Adrenal gland (tissue), 12 donors: ENCODE measurements around the gene NPFFR1. TPM values are rescaled to one million over a fixed set of nuclear protein-coding genes. Genes with fewer than 3 reads are reported as not detected.
"Not testable (repeated sequence)": the region's sequence is repeated elsewhere in the genome, so short reads cannot be mapped to it uniquely, and the experiment has no call there.

Source experiments
- DNase-seq, 7 donors: peaks; one replicate each; pipeline ENCODE4 v3.0.0-alpha.2; 2019 to 2020
- H3K27ac ChIP-seq, 5 donors: fragments of 200-600 bp; sonication (generic) in 4 of 5; 1 replicate in 3 of 5; 2 replicates in 2 of 5; pipeline versions ENCODE4 v1.5.1 to v1.8.0; 2016 to 2020; ENCODE audit warnings: mild to moderate bottlenecking in 1 of 5
- H3K27me3 ChIP-seq: fragments of 200-600 bp; 2 replicates; pipeline ENCODE4 v1.8.0; 2021
- H3K36me3 ChIP-seq, 2 donors: fragments of 200-600 bp; replicated peaks in 1 of 2; 1 replicate in 1 of 2; 2 replicates in 1 of 2; pipeline versions ENCODE4 v1.5.1 to v1.8.0; 2018 to 2022
- H3K4me1 ChIP-seq, 2 donors: fragments of 200-600 bp; replicated peaks in 1 of 2; 1 replicate in 1 of 2; 2 replicates in 1 of 2; pipeline versions ENCODE4 v1.5.1 to v1.8.0; 2018 to 2021
- H3K4me3 ChIP-seq, 4 donors: fragments of 200-600 bp; sonication (generic) in 3 of 4; one replicate each; pipeline ENCODE4 v1.5.1; 2016 to 2018
- H3K9me3 ChIP-seq, 3 donors: fragments of 200-600 bp; sonication (generic) in 1 of 3; replicated peaks in 1 of 3; 1 replicate in 2 of 3; 2 replicates in 1 of 3; pipeline versions ENCODE4 v1.5.1 to v1.8.0; 2016 to 2021
- CTCF ChIP-seq, 6 experiments: fragments of 450-650 bp in 4 of 6; fragments of 200-600 bp in 2 of 6; sonication (generic) in 1 of 6; IDR thresholded peaks; 1 replicate in 5 of 6; 2 replicates in 1 of 6; pipeline versions ENCODE4 v1.5.1 to v1.8.0; 2016 to 2021; ENCODE audit warnings: antibody characterized with exemption in 6 of 6, mild to moderate bottlenecking in 2 of 6, moderate library complexity in 1 of 6
- POLR2A ChIP-seq, 2 donors: fragments of 450-650 bp; IDR thresholded peaks; one replicate each; pipeline ENCODE4 v1.6.1; 2017; ENCODE audit warnings: antibody characterized with exemption in 2 of 2, mild to moderate bottlenecking in 2 of 2, moderate library complexity in 1 of 2
- WGBS, 4 donors: extraction: QIAGEN DNeasy Blood & Tissue Kit in 2 of 4; methylation state at CpG; one replicate each; pipeline versions ENCODE4 v1.1.5 to v1.1.7; 2013 to 2017; 5-methylcytosine and 5-hydroxymethylcytosine counted together
- intact Hi-C, 2 donors: fragments of 100-400 bp; cut with DNase I; formaldehyde crosslinking; loops; one replicate each; pipeline versions ENCODE4 v1.14.1 to v1.15.0; 2022 to 2023
- polyA plus RNA-seq, 3 donors: library from polyadenylated mRNA; stranded (reverse); fragments of 200-250 nt in 2 of 3; fragments of 350-450 nt in 1 of 3; fragmentation: Illumina TruSeq in 1 of 3; extraction: RNeasy Lipid Tissue Mini Kit (QIAGEN cat#74804) in 1 of 3; gene quantifications; one replicate each; pipeline ENCODE4 v1.2.3, GENCODE V29; 2013 to 2014
- total RNA-seq, 9 donors: library from RNA; depleted of rRNA in 4 of 9; stranded (reverse); fragments of >200 nt in 4 of 9; fragments of 120-200 nt in 1 of 9; fragmentation: NEBNext Ultra II Directional in 1 of 9; extraction: Animal tissue kit (Norgen Biotek cat#: 25700) in 1 of 9; gene quantifications; one replicate each; pipeline versions ENCODE4 v1.1.0 to v1.2.4, GENCODE V29; 2013 to 2023
- donor health status: healthy with polysubstance abuse.
- donor health status: Bipolar disorder and iron deficiency.
- donor health status: DM: yes; HTN: yes; CAD: no.
- donor health status: DM: no; HTN: no; CAD: no.
- donor health status: DM: no; HTN: no; CAD: no.
- donor health status: DM: yes; HTN: yes; CAD: no.

Gene NPFFR1
- total and polyA plus RNA-seq, 12 donors, result under 0.01 to 0.24 (median 0.03) TPM; not detected in 7

DNA sequence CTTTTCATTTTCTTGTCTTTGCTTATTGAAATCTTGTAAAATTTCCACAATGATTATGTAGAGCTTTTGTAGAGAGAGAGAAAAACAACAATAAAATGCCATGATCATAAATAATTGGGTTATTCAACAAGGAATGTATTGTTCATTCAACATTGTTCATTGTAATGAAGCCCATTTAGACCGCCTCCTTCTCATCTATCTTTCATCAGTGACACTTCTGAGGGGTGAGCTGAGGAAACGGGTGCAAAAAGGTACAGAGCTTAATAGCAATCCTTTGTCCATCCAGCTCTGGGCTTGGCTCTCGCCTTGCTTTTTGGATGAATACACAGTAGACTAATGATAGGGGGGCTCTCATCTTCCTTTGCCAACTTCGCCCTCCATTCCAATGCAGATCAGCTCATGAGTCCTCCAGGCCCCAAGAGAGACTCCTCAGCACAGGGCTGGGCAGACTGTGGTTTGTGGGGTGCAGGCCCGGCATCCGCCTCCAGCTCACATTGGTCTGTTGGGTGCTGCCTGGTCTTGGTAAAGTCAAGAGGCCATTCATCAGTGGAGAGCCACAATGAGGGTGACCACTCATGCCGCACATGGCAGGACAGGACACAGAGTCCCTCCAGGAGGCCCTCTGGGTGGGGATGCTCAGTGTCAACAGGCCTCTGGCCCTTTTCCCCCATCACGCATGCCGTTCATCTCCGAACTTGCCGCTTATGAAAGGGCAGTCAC, 32.7 kb downstream of the NPFFR1 start:
- 86 to 95% (median 94%) methylated on average over 8 to 11 of the region's 11 CpGs for WGBS, 4 donors
- H3K4me1 ChIP-seq, result no peaks in the 10 kb centered on the region
- no peaks in the 10 kb centered on the region for H3K36me3 ChIP-seq
- H3K27ac ChIP-seq, result no peak overlapping the region
- TF ChIP-seq POLR2A (IDR thresholded peaks at IDR 0.05) (no peak), CTCF (IDR thresholded peaks at IDR 0.05) (no peak)
- DNase-seq, result no peak
- intact Hi-C loops, result no loop called here
- H3K4me3 ChIP-seq, result no peak overlapping the region
- no peaks in the 10 kb centered on the region for H3K9me3 ChIP-seq
- peaks cover 13% of the 10 kb centered on the region for H3K27me3 ChIP-seq

GRCh38 chr10:70247360-70247759, 36.4 kb downstream of the NPFFR1 start:
- Histone ChIP-seq H3K36me3 (no peaks in the 10 kb centered on the region), H3K4me1 (no peaks in the 10 kb centered on the region), H3K4me3 (no peak overlapping the region), H3K27me3 (no peaks in the 10 kb centered on the region), H3K9me3 (no peaks in the 10 kb centered on the region), H3K27ac (no peak overlapping the region)
- DNase-seq, result no peak
- WGBS, 4 donors, result 76 to 79% (median 76%) methylated on average over 6 of the region's 6 CpGs
- intact Hi-C loops, result no loop called here
- no peak for TF ChIP-seq POLR2A (IDR thresholded peaks at IDR 0.05)

- Histone ChIP-seq H3K36me3 (no peaks in the 10 kb centered on the region), H3K4me1 (no peaks in the 10 kb centered on the region), H3K27me3 (no peaks in the 10 kb centered on the region), H3K9me3 (no peaks in the 10 kb centered on the region), H3K4me3 (no peak overlapping the region), H3K27ac (no peak overlapping the region)
- intact Hi-C loops, result no loop called here
- 94 to 98% (median 96%) methylated on average over 3 of the region's 3 CpGs for WGBS, 4 donors
- no peak for TF ChIP-seq CTCF (IDR thresholded peaks at IDR 0.05)
- TF ChIP-seq POLR2A (IDR thresholded peaks at IDR 0.05), result no peak
- DNase-seq, result no peak
Observed at GRCh38 chr10:70241081-70241480, 42.7 kb downstream of the NPFFR1 start.

DNA sequence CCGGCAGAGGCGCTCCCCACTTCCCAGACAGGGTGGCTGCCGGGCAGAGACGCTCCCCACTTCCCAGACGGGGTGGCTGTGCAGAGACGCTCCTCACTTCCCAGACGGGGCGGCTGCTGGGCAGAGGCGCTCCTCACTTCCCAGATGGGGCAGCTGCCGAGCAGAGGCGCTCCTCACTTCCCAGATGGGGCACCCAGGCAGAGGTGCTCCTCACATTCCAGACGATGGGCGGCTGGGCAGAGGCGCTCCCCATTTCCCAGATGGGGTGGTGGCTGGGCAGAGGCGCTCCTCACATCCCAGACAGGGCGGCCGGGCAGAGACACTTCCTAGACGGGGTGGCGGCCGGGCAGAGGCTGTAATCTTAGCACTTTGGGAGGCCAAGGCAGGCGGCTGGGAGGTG, 43.8 kb downstream of the NPFFR1 start:
- H3K9me3 ChIP-seq, H3K27ac ChIP-seq, H3K4me1 ChIP-seq, H3K27me3 ChIP-seq, intact Hi-C loops, H3K4me3 ChIP-seq, DNase-seq, H3K36me3 ChIP-seq: not testable (repeated sequence)
- 87 to 97% (median 91%) methylated on average over 14 to 21 of the region's 21 CpGs; no CpG with 5 or more reads in 1 of the 4 donors for WGBS, 4 donors

DNA sequence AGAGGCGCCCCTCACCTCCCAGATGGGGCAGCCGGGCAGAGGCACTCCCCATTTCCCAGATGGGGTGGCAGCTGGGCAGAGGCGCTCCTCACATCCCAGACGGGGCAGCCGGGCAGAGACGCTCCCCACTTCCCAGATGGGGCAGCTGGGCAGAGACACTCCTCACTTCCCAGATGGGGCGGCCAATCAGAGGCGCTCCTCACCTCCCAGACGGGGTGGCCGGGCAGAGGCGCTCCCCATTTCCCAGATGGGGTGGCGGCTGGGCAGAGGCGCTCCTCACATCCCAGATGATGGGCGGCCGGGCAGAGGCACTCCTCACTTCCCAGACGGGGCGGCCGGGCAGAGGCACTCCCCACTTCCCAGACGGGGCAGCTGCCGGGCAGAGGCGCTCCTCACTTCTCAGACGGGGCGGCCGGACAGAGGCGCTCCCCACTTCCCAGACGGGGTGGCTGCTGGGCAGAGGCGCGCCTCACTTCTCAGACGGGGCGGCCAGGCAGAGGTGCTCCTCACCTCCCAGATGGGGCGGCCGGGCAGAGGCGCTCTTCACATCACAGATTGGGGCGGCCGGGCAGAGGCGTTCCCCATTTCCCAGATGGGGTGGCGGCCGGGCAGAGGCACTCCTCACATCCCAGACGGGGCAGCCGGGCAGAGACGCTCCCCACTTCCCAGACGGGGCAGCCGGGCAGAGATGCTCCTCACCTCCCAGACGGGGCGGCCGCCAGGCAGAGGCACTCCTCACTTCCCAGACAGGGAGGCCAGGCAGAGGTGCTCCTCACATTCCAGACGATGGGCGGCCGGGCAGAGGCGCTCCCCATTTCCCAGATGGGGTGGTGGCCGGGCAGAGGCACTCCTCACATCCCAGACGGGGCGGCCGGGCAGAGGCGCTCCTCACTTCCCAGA, 44.5 kb downstream of the NPFFR1 start:
- DNase-seq, H3K27ac ChIP-seq, H3K36me3 ChIP-seq, H3K4me3 ChIP-seq, H3K27me3 ChIP-seq, H3K9me3 ChIP-seq, intact Hi-C loops: not testable (repeated sequence)
- 84 to 95% (median 93%) methylated on average over 13 to 55 of the region's 55 CpGs for WGBS, 4 donors
- H3K4me1 ChIP-seq, result peaks cover 0 to 13% of the 10 kb centered on the region in 2 donors

DNA sequence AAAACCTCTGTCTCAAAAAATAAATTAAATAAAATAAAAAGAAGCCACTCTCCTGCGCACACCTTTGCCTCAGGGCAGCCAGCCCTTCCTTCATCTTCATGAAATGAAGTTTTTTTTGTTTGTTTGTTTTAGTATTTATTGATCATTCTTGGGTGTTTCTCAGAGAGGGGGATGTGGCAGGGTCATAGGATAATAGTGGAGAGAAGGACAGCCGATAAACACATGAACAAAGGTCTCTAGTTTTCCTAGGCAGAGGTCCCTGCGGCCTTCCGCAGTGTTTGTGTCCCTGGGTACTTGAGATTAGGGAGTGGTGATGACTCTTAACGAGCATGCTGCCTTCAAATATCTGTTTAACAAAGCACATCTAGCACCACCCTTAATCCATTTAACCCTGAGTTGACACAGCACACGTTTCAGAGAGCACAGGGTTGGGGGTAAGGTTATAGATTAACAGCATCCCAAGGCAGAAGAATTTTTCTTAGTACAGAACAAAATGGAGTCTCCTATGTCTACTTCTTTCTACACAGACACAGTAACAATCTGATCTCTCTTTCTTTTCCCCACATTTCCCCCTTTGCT, 45.8 kb downstream of the NPFFR1 start:
- not testable (repeated sequence) for DNase-seq

More for the DNA sequence above, 45.8 kb downstream of the NPFFR1 start:
- H3K27me3 ChIP-seq, H3K36me3 ChIP-seq, H3K27ac ChIP-seq, intact Hi-C loops, H3K9me3 ChIP-seq, H3K4me3 ChIP-seq: not testable (repeated sequence)
- 83 to 93% (median 85%) methylated on average over 6 of the region's 6 CpGs for WGBS, 4 donors
- H3K4me1 ChIP-seq, result peaks cover 6 to 21% of the 10 kb centered on the region in 2 donors
